LNCAP (cell line): ENCODE measurements around the gene FAM217A.

Experiments used
- TF ChIP-seq, protein P1 (sequence below): fragments of 450-650 bp; IDR thresholded peaks from 2 replicates; pipeline ENCODE4 v1.5.1; 2017; ENCODE audit warnings: mild to moderate bottlenecking

FAM217A gene

DNA sequence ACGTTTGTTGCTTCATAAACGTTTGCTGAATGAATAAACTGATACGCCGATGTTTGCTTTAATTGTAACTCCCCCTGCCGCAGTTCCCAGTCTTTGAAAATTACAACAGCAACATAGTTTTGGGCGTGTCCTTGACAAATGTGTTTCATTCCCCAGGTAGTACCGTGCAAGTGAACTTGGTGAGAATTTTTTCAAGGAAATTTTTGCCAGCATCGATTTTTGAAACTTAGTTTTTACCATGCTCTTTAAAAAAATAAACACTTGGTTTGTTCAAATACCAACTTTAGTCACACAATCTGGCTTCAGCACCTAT lies 60.1 kb downstream of the FAM217A start:
- TF ChIP-seq, protein P1, sequence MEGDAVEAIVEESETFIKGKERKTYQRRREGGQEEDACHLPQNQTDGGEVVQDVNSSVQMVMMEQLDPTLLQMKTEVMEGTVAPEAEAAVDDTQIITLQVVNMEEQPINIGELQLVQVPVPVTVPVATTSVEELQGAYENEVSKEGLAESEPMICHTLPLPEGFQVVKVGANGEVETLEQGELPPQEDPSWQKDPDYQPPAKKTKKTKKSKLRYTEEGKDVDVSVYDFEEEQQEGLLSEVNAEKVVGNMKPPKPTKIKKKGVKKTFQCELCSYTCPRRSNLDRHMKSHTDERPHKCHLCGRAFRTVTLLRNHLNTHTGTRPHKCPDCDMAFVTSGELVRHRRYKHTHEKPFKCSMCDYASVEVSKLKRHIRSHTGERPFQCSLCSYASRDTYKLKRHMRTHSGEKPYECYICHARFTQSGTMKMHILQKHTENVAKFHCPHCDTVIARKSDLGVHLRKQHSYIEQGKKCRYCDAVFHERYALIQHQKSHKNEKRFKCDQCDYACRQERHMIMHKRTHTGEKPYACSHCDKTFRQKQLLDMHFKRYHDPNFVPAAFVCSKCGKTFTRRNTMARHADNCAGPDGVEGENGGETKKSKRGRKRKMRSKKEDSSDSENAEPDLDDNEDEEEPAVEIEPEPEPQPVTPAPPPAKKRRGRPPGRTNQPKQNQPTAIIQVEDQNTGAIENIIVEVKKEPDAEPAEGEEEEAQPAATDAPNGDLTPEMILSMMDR: no peak
